C4-2B (cell line): ENCODE measurements around the gene CAMK2G.

Experiments used
- ZFX ChIP-seq: fragments of 450-650 bp; IDR thresholded peaks from 2 replicates; pipeline ENCODE4 v1.6.1; 2017
- TF ChIP-seq, protein P1 (sequence below): fragments of 450-650 bp; conservative IDR thresholded peaks from 2 replicates; pipeline ENCODE4 v1.5.1; 2017; ENCODE audit warnings: mild to moderate bottlenecking

DNA sequence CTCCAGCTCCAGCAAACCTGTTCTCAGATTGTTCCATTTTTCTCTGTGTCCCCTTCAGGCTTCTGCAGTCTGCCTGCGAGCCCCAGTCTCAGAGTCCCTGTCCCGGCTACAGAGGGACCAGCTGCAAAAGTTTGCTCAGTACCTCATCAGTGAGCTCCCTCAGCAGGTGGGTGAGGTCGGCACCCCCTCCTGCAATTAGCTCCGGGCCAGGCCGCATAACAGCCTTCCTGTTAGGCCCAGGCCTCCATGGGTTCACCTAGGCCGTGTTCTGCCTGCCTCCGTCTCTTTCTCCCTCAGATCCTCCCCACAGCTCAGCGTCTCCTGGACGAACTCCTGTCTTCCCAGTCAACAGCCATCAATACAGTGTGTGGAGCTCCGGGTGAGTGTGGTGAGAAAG is 84.7 kb downstream of the CAMK2G start:
- TF ChIP-seq, protein P1, sequence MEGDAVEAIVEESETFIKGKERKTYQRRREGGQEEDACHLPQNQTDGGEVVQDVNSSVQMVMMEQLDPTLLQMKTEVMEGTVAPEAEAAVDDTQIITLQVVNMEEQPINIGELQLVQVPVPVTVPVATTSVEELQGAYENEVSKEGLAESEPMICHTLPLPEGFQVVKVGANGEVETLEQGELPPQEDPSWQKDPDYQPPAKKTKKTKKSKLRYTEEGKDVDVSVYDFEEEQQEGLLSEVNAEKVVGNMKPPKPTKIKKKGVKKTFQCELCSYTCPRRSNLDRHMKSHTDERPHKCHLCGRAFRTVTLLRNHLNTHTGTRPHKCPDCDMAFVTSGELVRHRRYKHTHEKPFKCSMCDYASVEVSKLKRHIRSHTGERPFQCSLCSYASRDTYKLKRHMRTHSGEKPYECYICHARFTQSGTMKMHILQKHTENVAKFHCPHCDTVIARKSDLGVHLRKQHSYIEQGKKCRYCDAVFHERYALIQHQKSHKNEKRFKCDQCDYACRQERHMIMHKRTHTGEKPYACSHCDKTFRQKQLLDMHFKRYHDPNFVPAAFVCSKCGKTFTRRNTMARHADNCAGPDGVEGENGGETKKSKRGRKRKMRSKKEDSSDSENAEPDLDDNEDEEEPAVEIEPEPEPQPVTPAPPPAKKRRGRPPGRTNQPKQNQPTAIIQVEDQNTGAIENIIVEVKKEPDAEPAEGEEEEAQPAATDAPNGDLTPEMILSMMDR: no peak
- TF ChIP-seq ZFX: no peak
